DND-41 (cell line): ENCODE results near the gene TMEM107.

Source experiments
- ATAC-seq: fragments of 200-7000 bp; cut with Tn5 transposase; 3 replicates; pipeline ENCODE4 v1.9.1; 2021; ENCODE audit warnings: low read depth; ENCODE audit not compliant: insufficient read depth
- DNase-seq: peaks from one replicate; pipeline ENCODE4 v3.0.0-alpha.2; 2020
- H2AFZ ChIP-seq: 2 replicates; pipeline ENCODE4 v1.6.0; 2012; ENCODE audit warnings: low read depth, low read length
- H3K27ac ChIP-seq: 2 replicates; pipeline ENCODE4 v1.5.1; 2012; ENCODE audit warnings: low read length, inconsistent platforms
- H3K27me3 ChIP-seq: fragments of 200-600 bp; sonication (generic); 2 replicates; pipeline ENCODE4 v1.6.0; 2012; ENCODE audit warnings: low read length, mild to moderate bottlenecking, inconsistent platforms; ENCODE audit not compliant: insufficient read depth, poor library complexity
- H3K36me3 ChIP-seq: 2 replicates; pipeline ENCODE4 v1.5.1; 2012; ENCODE audit warnings: low read length, inconsistent platforms; ENCODE audit not compliant: insufficient read depth
- H3K4me1 ChIP-seq: 2 replicates; pipeline ENCODE4 v1.5.1; 2012; ENCODE audit warnings: mild to moderate bottlenecking, low read length; ENCODE audit not compliant: insufficient read depth
- H3K4me2 ChIP-seq: 2 replicates; pipeline ENCODE4 v1.6.0; 2012; ENCODE audit warnings: mild to moderate bottlenecking, moderate library complexity, low read length, inconsistent platforms; ENCODE audit not compliant: insufficient read depth
- H3K4me3 ChIP-seq, 2 experiments: fragments of 200-600 bp in 1 of 2; shearing (Covaris generic) in 1 of 2; 2 replicates each; pipeline ENCODE4 v1.5.1; 2012 to 2016; ENCODE audit warnings: inconsistent platforms in 2 of 2, low read length in 2 of 2, mild to moderate bottlenecking in 2 of 2, low read depth in 1 of 2, moderate library complexity in 1 of 2
- H3K79me2 ChIP-seq: 2 replicates; pipeline ENCODE4 v1.6.0; 2012; ENCODE audit warnings: low read length, inconsistent platforms; ENCODE audit not compliant: insufficient read depth
- H3K9ac ChIP-seq: 2 replicates; pipeline ENCODE4 v1.6.0; 2012; ENCODE audit warnings: low read depth, mild to moderate bottlenecking, inconsistent platforms, low read length, moderate library complexity
- H3K9me3 ChIP-seq: 2 replicates; pipeline ENCODE4 v1.5.1; 2012; ENCODE audit warnings: low read length, moderate library complexity, mild to moderate bottlenecking, inconsistent platforms; ENCODE audit not compliant: insufficient read depth, severe bottlenecking
- H4K20me1 ChIP-seq: 2 replicates; pipeline ENCODE4 v1.6.0; 2012; ENCODE audit warnings: low read length; ENCODE audit not compliant: insufficient read depth
- CTCF ChIP-seq: IDR thresholded peaks from 2 replicates; pipeline ENCODE4 v1.5.1; 2012; ENCODE audit warnings: borderline replicate concordance, low read length, moderate library complexity, mild to moderate bottlenecking; ENCODE audit not compliant: poor library complexity, severe bottlenecking; ENCODE audit errors: extremely low read depth
- EZH2 ChIP-seq: IDR thresholded peaks from 3 replicates; pipeline ENCODE4 v1.6.1; 2012; ENCODE audit warnings: borderline replicate concordance, low read depth, mild to moderate bottlenecking, moderate library complexity, low read length, inconsistent platforms; ENCODE audit not compliant: severe bottlenecking

TMEM107 gene

DNA sequence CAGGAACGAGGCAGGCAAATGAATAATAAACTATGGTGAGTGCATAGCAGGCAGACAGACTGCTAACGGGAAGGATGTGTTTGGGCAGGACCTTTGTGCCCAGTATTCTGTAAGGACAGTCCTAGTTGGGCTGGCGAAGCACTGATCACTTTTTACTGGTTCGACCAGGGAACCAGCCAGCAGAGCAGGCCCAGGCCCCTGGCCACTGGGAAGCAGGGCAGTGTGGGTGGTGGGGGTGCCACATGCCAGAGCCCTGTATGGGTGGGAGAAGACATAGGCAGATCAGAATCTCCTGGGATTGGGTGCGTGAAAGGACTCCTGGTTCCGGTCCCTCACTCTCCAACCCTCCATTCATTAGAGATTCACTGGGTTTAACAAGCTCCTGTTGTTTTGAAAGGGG lies 9.4 kb downstream of the TMEM107 start:
- no peak for ATAC-seq
- Histone ChIP-seq H3K9ac (no peak overlapping the region), H3K27me3 (no peaks in the 10 kb centered on the region), H2AFZ (no peak overlapping the region), H3K4me1 (peaks cover 35% of the 10 kb centered on the region), H4K20me1 (peaks cover 7% of the 10 kb centered on the region), H3K4me2 (no peak overlapping the region), H3K4me3 (no peak overlapping the region), H3K27ac (no peak overlapping the region), H3K36me3 (peaks cover 7% of the 10 kb centered on the region), H3K79me2 (peaks cover 17% of the 10 kb centered on the region), H3K9me3 (no peaks in the 10 kb centered on the region)
- TF ChIP-seq EZH2 (no peak), CTCF (no peak)
- DNase-seq, result no peak

DNA sequence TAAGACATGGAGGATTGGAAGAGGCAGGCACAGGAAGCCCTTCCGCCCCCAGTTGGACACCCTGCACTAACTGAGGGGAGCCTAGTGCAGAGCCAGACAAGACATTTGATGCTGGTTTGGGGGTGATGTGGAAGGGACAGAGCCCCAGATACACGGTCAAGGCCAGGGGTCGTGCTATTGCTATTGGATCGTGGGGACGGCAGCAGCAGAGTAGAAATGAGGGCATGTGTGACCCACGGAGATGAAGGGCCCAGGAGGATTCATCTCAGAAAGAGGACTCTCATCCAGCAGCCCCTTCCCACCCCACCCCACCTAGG lies 11.4 kb downstream of the TMEM107 start:
- peak overlapping the region; percentile 97 for H2AFZ ChIP-seq

DNA sequence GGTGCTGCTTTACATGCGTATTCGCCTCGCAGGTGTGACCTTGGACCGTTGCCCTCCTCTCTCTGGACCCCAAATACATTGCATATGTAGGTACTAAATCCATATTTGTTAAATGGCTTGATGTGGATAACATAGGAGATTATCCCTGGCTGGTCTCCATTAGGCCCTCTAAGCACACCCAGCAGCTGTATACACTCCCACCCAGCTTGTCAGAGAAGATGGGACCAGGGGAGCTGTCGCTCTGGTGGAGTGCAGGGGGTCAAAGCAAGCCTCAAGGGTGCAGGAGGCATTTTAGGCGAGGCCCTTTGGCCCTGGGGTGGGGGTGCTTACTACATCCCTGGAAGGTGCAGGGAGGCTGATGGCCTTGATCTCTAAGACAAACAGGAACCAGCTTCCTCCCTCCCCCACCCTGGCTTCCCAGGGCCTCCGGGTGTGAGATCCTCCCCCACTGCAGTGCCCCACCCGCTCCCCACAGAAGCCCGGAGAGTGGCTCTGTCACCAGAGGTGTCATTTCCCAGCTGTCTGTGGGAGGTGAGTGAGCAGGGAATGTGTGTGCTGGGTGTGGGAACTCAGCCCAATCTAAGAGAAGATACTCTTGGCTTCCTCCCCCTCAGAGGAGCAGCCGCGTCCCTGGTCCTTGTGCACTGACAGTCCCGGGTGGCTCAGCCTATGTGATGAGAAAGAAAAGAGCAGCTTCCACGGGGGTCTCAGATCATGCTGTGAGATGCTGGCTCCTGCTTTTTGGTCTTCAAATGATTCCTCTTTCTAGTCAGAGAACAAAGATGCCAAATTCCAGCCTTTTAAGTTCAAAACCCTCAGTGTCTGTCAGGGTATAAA lies 12.0 kb downstream of the TMEM107 start:
- Histone ChIP-seq H3K4me1 (peaks cover 53% of the 10 kb centered on the region), H3K36me3 (peaks cover 31% of the 10 kb centered on the region), H4K20me1 (peaks cover 23% of the 10 kb centered on the region), H3K4me3 (peak overlapping the region in 1 of 2 experiments; percentile 99; a peak in 2 of 4 replicates), H3K27ac (peak overlapping the region; percentile 97), H3K9ac (peak overlapping the region; percentile 100), H3K27me3 (no peaks in the 10 kb centered on the region), H3K79me2 (peaks cover 41% of the 10 kb centered on the region), H3K4me2 (peak overlapping the region; percentile 97), H3K9me3 (no peaks in the 10 kb centered on the region), H2AFZ (peak overlapping the region; percentile 97)
- ATAC-seq, result peak; percentile 70
- DNase-seq, result peak; percentile 82
- TF ChIP-seq EZH2 (no peak), CTCF (no peak)

More for the DNA sequence above, 11.4 kb downstream of the TMEM107 start:
- no peak for TF ChIP-seq CTCF
- no peak for TF ChIP-seq EZH2
- H3K4me2 ChIP-seq, result peak overlapping the region; percentile 97
- no peaks in the 10 kb centered on the region for H3K27me3 ChIP-seq
- peaks cover 26% of the 10 kb centered on the region for H3K36me3 ChIP-seq
- H3K9ac ChIP-seq, result peak overlapping the region; percentile 100
- H3K4me3 ChIP-seq, result peak overlapping the region in 1 of 2 experiments; percentile 99; a peak in 1 of 4 replicates
- DNase-seq, result peak; percentile 30
- H3K27ac ChIP-seq, result peak overlapping the region; percentile 97
- peaks cover 47% of the 10 kb centered on the region for H3K4me1 ChIP-seq
- no peak for ATAC-seq
- H4K20me1 ChIP-seq, result peaks cover 18% of the 10 kb centered on the region
- no peaks in the 10 kb centered on the region for H3K9me3 ChIP-seq
- H3K79me2 ChIP-seq, result peaks cover 35% of the 10 kb centered on the region
